ENCODE measurements around the gene ZNF626. TPM values are rescaled to one million over a fixed set of nuclear protein-coding genes. Genes with fewer than 3 reads are reported as not detected.

Gene ZNF626
- total and polyA plus RNA-seq, 2 of the 4 experiments (the other 2 are of a cell fraction) = 1.6 to 3.2 TPM

DNA sequence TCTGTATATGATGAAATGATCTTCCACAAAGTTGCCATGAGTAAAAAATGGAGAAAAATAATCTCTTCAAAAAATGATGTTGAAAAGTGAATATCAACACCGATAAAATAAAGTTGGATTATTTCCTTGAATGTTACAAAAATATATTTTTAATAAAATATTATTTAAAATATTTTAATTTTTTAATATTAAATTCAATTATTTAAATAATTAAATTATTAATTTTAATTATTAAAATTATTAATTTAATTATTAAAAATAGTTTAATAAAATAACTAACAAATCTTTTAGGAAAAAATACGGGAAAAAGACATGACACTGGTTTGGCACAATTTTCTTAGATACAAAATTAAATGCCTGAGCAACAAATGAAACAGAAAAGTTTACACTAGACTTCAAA, 21.3 kb downstream of the ZNF626 start:
- peaks cover 42% of the 10 kb centered on the region for H3K9me3 ChIP-seq (ENCODE audit: control insufficient read depth, insufficient read depth, low read length)
- POLR2A ChIA-PET (ENCODE audit: unreplicated experiment) = no interaction called here
- in situ Hi-C loops (cut with MboI; ENCODE audit: low sequenced_read_pairs) = no loop called here
- H2BK20ac ChIP-seq (ENCODE audit: low read depth, low read length) = no peak overlapping the region
- peaks cover 25% of the 10 kb centered on the region for H3K36me3 ChIP-seq (ENCODE audit: control insufficient read depth, insufficient read depth, low read length)
- BruUV-seq (replicated peaks) = no TSS peak
- no peak overlapping the region for H4K8ac ChIP-seq (ENCODE audit: low read depth in 2 of 2, low read length in 2 of 2)
- dilution Hi-C loops (cut with HindIII; ENCODE audit: low sequenced_read_pairs, unreplicated experiment) = no loop called here
- ATAC-seq (ENCODE audit: low read depth) (no peak), DNase-seq (no peak)
- H3K4ac ChIP-seq (ENCODE audit: low read depth, low read length) = no peak overlapping the region
- H4K91ac ChIP-seq (ENCODE audit: insufficient read depth, low read depth, low read length) = no peak overlapping the region
- H3K27me3 ChIP-seq (ENCODE audit: control insufficient read depth, insufficient read depth, low read length) = no peaks in the 10 kb centered on the region
- no peaks in the 10 kb centered on the region for H3K79me1 ChIP-seq (ENCODE audit: low read depth in 1 of 2, low read length in 2 of 2)
- no peak overlapping the region for H2AK9ac ChIP-seq (replicated peaks; ENCODE audit: low read depth, low read length, poor library complexity)
- intact Hi-C loops (cut with micrococcal nuclease) = no loop called here
- H3K4me2 ChIP-seq (ENCODE audit: low read depth, low read length) = no peak overlapping the region
- no peak overlapping the region for H3K56ac ChIP-seq (ENCODE audit: extremely low read depth, insufficient read depth, low read length)
- no peak overlapping the region for H3K27ac ChIP-seq (ENCODE audit: insufficient read depth, low read length)
- no peak overlapping the region for H3K9ac ChIP-seq (ENCODE audit: low read depth, low read length)
- TF ChIP-seq, protein P1, sequence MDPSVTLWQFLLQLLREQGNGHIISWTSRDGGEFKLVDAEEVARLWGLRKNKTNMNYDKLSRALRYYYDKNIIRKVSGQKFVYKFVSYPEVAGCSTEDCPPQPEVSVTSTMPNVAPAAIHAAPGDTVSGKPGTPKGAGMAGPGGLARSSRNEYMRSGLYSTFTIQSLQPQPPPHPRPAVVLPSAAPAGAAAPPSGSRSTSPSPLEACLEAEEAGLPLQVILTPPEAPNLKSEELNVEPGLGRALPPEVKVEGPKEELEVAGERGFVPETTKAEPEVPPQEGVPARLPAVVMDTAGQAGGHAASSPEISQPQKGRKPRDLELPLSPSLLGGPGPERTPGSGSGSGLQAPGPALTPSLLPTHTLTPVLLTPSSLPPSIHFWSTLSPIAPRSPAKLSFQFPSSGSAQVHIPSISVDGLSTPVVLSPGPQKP (IDR thresholded peaks at IDR 0.05; ENCODE audit: borderline replicate concordance, low read depth, low read length) = no peak
- TF ChIP-seq POLR2A (IDR thresholded peaks at IDR 0.05; ENCODE audit: low read depth, low read length) (no peak), RCOR1 (IDR thresholded peaks at IDR 0.05; ENCODE audit: insufficient replicate concordance, low read length) (no peak), CTCF (conservative IDR thresholded peaks at IDR 0.05; ENCODE audit: low read depth, low read length) (no peak), CEBPB (IDR thresholded peaks at IDR 0.05; ENCODE audit: low read depth, low read length) (no peak), RFX5 (IDR thresholded peaks at IDR 0.05; ENCODE audit: low read depth, low read length) (no peak), MAZ (IDR thresholded peaks at IDR 0.05; ENCODE audit: borderline replicate concordance, low read depth, low read length) (no peak), USF2 (IDR thresholded peaks at IDR 0.05; ENCODE audit: low read depth, low read length) (no peak), MXI1 (IDR thresholded peaks at IDR 0.05; ENCODE audit: borderline replicate concordance, low read depth, low read length) (no peak), BHLHE40 (IDR thresholded peaks at IDR 0.05; ENCODE audit: low read depth, low read length) (no peak), SMC3 (IDR thresholded peaks at IDR 0.05; ENCODE audit: low read depth, low read length) (no peak), NFE2L2 (IDR thresholded peaks at IDR 0.05; ENCODE audit: low read depth, low read length) (no peak), RAD21 (IDR thresholded peaks at IDR 0.05; ENCODE audit: low read length) (no peak), MAFK (IDR thresholded peaks at IDR 0.05; ENCODE audit: low read depth, low read length) (no peak), FOS (IDR thresholded peaks at IDR 0.05; ENCODE audit: low read depth, low read length) (no peak)
- WGBS, 2 experiments (ENCODE audit: extremely low coverage in 2 of 2, insufficient read length in 1 of 2) = no CpG with 5 or more reads among the region's 2 CpGs
- H2BK5ac ChIP-seq (ENCODE audit: low read depth, low read length, poor library complexity, severe bottlenecking) = no peak overlapping the region
- H4K5ac ChIP-seq (ENCODE audit: low read depth, low read length) = no peak overlapping the region
- no peak overlapping the region for H2AK5ac ChIP-seq (ENCODE audit: low read depth, low read length)
- no peak overlapping the region for H3K14ac ChIP-seq (replicated peaks; ENCODE audit: low read depth, low read length)
- no peaks in the 10 kb centered on the region for H3K9me1 ChIP-seq (ENCODE audit: insufficient read depth, low read length)
- H3K4me1 ChIP-seq (ENCODE audit: control insufficient read depth, insufficient read depth, low read length) = no peaks in the 10 kb centered on the region
- CTCF ChIA-PET = no interaction called here
- no peak overlapping the region for H2BK15ac ChIP-seq (ENCODE audit: low read depth, low read length)
- H3K23ac ChIP-seq (ENCODE audit: low read depth, low read length) = no peak overlapping the region
- H4K20me1 ChIP-seq (ENCODE audit: insufficient read depth, low read length) = no peaks in the 10 kb centered on the region
- no peak overlapping the region for H3K18ac ChIP-seq (ENCODE audit: low read depth, low read length)
- H2AFZ ChIP-seq (replicated peaks; ENCODE audit: low read length, poor library complexity) = no peak overlapping the region
- no peak overlapping the region for H2BK120ac ChIP-seq (ENCODE audit: low read depth, low read length)
- no peak overlapping the region for H3K4me3 ChIP-seq (ENCODE audit: insufficient read depth, low read depth, low read length)
